HCT116 (cell line): ENCODE data around the gene SHANK3.

ENCODE experiments used
- CBX3 ChIP-seq: IDR thresholded peaks from 2 replicates; pipeline ENCODE4 v1.6.1; 2012; ENCODE audit warnings: low read depth
- CTCF ChIP-seq, 3 experiments: fragments of 200-600 bp in 1 of 3; sonication (generic) in 1 of 3; IDR thresholded peaks in 2 of 3; conservative IDR thresholded peaks in 1 of 3; 2 replicates each; pipeline ENCODE4 v1.5.1; 2012 to 2017; ENCODE audit warnings: low read depth in 2 of 3, low read length in 2 of 3, antibody characterized with exemption in 1 of 3, borderline replicate concordance in 1 of 3, control low read depth in 1 of 3, mild to moderate bottlenecking in 1 of 3, mixed read lengths in 1 of 3, mixed run types in 1 of 3, moderate library complexity in 1 of 3; ENCODE audit not compliant: insufficient read depth in 1 of 3
- EZH2 ChIP-seq: fragments of 200-600 bp; sonication (generic); IDR thresholded peaks from 2 replicates; pipeline ENCODE4 v1.6.1; 2017; ENCODE audit warnings: antibody characterized with exemption, mixed run types
- EZH2phosphoT487 ChIP-seq: fragments of 200-600 bp; IDR thresholded peaks from 2 replicates; pipeline ENCODE4 v1.6.1; 2018; ENCODE audit warnings: antibody characterized with exemption, borderline replicate concordance
- MAX ChIP-seq: IDR thresholded peaks from 2 replicates; pipeline ENCODE4 v1.6.1; 2012
- POLR2A ChIP-seq: IDR thresholded peaks from 2 replicates; pipeline ENCODE4 v1.7.0; 2011; ENCODE audit warnings: borderline replicate concordance; ENCODE audit not compliant: insufficient read depth, insufficient read length; ENCODE audit errors: extremely low read depth
- POLR2AphosphoS5 ChIP-seq: IDR thresholded peaks from 2 replicates; pipeline ENCODE4 v1.6.1; 2011; ENCODE audit warnings: mild to moderate bottlenecking, low read depth, low read length, moderate library complexity
- RAD21 ChIP-seq: IDR thresholded peaks from 2 replicates; pipeline ENCODE4 v1.6.1; 2012; ENCODE audit warnings: low read depth, mild to moderate bottlenecking
- REST ChIP-seq: IDR thresholded peaks from 2 replicates; pipeline ENCODE4 v1.6.1; 2012; ENCODE audit warnings: low read depth
- YY1 ChIP-seq: IDR thresholded peaks from 2 replicates; pipeline ENCODE4 v1.6.1; 2011; ENCODE audit warnings: low read length, low read depth, moderate library complexity, mild to moderate bottlenecking; ENCODE audit not compliant: insufficient replicate concordance; ENCODE audit errors: extremely low read depth

- TF ChIP-seq EZH2phosphoT487, result no peak
- TF ChIP-seq CTCF (IDR thresholded peaks at IDR 0.05 in 2 of 3, conservative IDR thresholded peaks at IDR 0.05 in 1 of 3; ENCODE audit: borderline replicate concordance in 1 of 3, insufficient read depth in 1 of 3, low read depth in 2 of 3, low read length in 2 of 3), result no peak
- no peak for TF ChIP-seq POLR2AphosphoS5
- no peak for TF ChIP-seq REST
- no peak for TF ChIP-seq POLR2A
- TF ChIP-seq YY1, result no peak
- no peak for TF ChIP-seq EZH2
- no peak for TF ChIP-seq CBX3
- TF ChIP-seq RAD21, result no peak
- no peak for TF ChIP-seq MAX
Observed at GRCh38 chr22:50635591-50635990, 37.0 kb upstream of the SHANK3 start.
